ENCODE data around the gene SLC6A12.

Gene SLC6A12

DNA sequence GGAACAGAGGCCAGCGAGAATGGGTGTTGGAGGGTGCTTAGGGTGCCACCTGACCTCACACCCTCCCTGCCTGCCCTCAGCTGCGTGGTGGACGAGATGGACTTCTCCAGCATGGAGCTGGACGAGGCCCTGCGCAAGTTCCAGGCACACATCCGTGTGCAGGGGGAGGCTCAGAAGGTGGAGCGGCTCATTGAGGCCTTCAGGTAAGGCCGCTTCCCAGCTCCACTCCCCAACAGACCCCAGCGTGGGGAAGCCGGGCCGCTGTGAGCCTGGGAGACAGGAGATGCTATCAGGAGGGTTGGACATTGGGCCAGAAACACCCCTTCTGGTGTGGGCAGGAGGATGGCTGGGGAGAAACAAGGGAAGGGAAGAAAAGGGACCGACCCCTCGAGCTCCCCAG, 57.0 kb downstream of the SLC6A12 start (continued):
- no peak for TF ChIP-seq TSHZ2 (CRISPR knock-in tag; IDR thresholded peaks at IDR 0.05)
- no peak for TF ChIP-seq GLIS3 (CRISPR knock-in tag; IDR thresholded peaks at IDR 0.05)
- TF ChIP-seq SNAI2 (CRISPR knock-in tag; IDR thresholded peaks at IDR 0.05), result no peak
- TF ChIP-seq ISL1 (CRISPR knock-in tag; IDR thresholded peaks at IDR 0.05), result no peak
- TF ChIP-seq TCF4 (CRISPR knock-in tag; IDR thresholded peaks at IDR 0.05; ENCODE audit: borderline replicate concordance), result no peak
- TF ChIP-seq BACH2 (CRISPR knock-in tag; IDR thresholded peaks at IDR 0.05; ENCODE audit: borderline replicate concordance), result no peak

DNA sequence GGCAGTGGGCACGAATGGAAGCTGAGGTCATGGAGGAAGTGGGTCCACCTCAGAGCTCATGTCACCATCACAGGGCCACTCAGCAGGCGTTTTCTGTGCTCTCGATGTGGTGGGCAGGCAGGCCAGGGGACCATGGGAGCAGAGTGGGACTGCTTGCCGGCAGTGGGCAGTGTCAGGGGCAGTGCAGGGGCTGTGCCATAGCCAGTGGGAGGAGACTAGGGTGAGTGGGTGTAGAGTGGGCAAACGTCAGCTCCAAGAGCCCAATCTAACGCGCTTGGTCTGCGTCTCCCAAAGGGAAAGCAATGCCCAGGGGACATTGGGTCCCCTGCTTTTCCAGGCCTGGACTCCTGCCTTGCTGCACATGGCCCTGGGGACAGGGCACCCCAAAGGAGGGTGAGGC, 58.3 kb downstream of the SLC6A12 start:
- no peak for ATAC-seq
- no peak for TF ChIP-seq ZFP30 (CRISPR knock-in tag; IDR thresholded peaks at IDR 0.05)
- TF ChIP-seq SNAI2 (CRISPR knock-in tag; IDR thresholded peaks at IDR 0.05), result no peak
- TF ChIP-seq TOX (CRISPR knock-in tag; IDR thresholded peaks at IDR 0.05; ENCODE audit: borderline replicate concordance), result no peak
- TF ChIP-seq ARNTL (CRISPR knock-in tag; IDR thresholded peaks at IDR 0.05; ENCODE audit: borderline replicate concordance, low read depth), result no peak
- no peak for TF ChIP-seq POU6F1 (CRISPR knock-in tag; IDR thresholded peaks at IDR 0.05; ENCODE audit: borderline replicate concordance, low read depth)
- no peak for TF ChIP-seq ZNF70 (CRISPR knock-in tag; IDR thresholded peaks at IDR 0.05)
- no peak for TF ChIP-seq BACH2 (CRISPR knock-in tag; IDR thresholded peaks at IDR 0.05; ENCODE audit: borderline replicate concordance)
- no peak for TF ChIP-seq PPARA (CRISPR knock-in tag; IDR thresholded peaks at IDR 0.05; ENCODE audit: borderline replicate concordance)
- TF ChIP-seq PATZ1 (CRISPR knock-in tag; IDR thresholded peaks at IDR 0.05; ENCODE audit: borderline replicate concordance), result no peak
- no peak for TF ChIP-seq TSHZ2 (CRISPR knock-in tag; IDR thresholded peaks at IDR 0.05)
- no peak for TF ChIP-seq RARB (CRISPR knock-in tag; IDR thresholded peaks at IDR 0.05)
- no peak for TF ChIP-seq ISL1 (CRISPR knock-in tag; IDR thresholded peaks at IDR 0.05)
- TF ChIP-seq GLIS3 (CRISPR knock-in tag; IDR thresholded peaks at IDR 0.05), result no peak
- TF ChIP-seq OSR1 (CRISPR knock-in tag; IDR thresholded peaks at IDR 0.05), result no peak
- TF ChIP-seq CREB5 (CRISPR knock-in tag; IDR thresholded peaks at IDR 0.05; ENCODE audit: low read depth), result no peak

DNA sequence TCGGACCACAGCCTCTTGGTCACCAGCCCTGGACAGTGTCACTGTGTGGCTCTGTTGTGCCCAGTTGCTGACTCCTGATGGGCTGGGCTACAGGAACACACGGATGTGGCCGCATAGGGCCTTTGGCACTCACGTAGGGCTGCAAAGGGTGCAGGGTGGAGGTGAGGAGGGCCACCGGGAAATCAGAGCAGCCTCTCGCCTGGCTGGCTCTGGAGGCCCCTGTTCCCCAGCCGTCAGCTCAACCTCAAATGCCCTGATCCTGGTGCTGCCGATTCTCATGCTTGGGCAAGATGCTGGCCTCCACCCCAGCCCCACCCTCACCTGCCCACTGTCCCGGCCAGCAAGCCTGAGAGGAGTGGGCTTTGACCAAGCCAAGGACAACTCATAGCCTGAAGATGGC, 59.0 kb downstream of the SLC6A12 start:
- TF ChIP-seq TSHZ2 (CRISPR knock-in tag; IDR thresholded peaks at IDR 0.05), result no peak
- TF ChIP-seq TOX (CRISPR knock-in tag; IDR thresholded peaks at IDR 0.05; ENCODE audit: borderline replicate concordance), result no peak
- no peak for TF ChIP-seq TCF4 (CRISPR knock-in tag; IDR thresholded peaks at IDR 0.05; ENCODE audit: borderline replicate concordance)
- no peak for TF ChIP-seq OSR1 (CRISPR knock-in tag; IDR thresholded peaks at IDR 0.05)
- TF ChIP-seq GLIS3 (CRISPR knock-in tag; IDR thresholded peaks at IDR 0.05), result no peak
- no peak for TF ChIP-seq ISL1 (CRISPR knock-in tag; IDR thresholded peaks at IDR 0.05)
- TF ChIP-seq PATZ1 (CRISPR knock-in tag; IDR thresholded peaks at IDR 0.05; ENCODE audit: borderline replicate concordance), result no peak
- no peak for TF ChIP-seq SNAI2 (CRISPR knock-in tag; IDR thresholded peaks at IDR 0.05)
- TF ChIP-seq POU6F1 (CRISPR knock-in tag; IDR thresholded peaks at IDR 0.05; ENCODE audit: borderline replicate concordance, low read depth), result no peak
- no peak for TF ChIP-seq RARB (CRISPR knock-in tag; IDR thresholded peaks at IDR 0.05)
- no peak for TF ChIP-seq PPARA (CRISPR knock-in tag; IDR thresholded peaks at IDR 0.05; ENCODE audit: borderline replicate concordance)
- no peak for TF ChIP-seq ZC3H10 (CRISPR knock-in tag; IDR thresholded peaks at IDR 0.05)
- no peak for TF ChIP-seq ARNTL (CRISPR knock-in tag; IDR thresholded peaks at IDR 0.05; ENCODE audit: borderline replicate concordance, low read depth)
- TF ChIP-seq ESRRG (CRISPR knock-in tag; IDR thresholded peaks at IDR 0.05), result no peak
- no peak for ATAC-seq
